Astrocyte (in vitro differentiated cells and primary cell): ENCODE measurements around the gene TACSTD2. TPM values are rescaled to one million over a fixed set of nuclear protein-coding genes. Genes with fewer than 3 reads are reported as not detected.

Source experiments
- DNase-seq: peaks from one replicate; pipeline ENCODE4 v3.0.0-alpha.2; 2010; ENCODE audit warnings: low read depth
- FAIRE-seq: peaks from 2 replicates; lab custom pipeline; 2011; peaks lifted over from hg19 to GRCh38; lab: Jason Lieb, UNC
- H2AFZ ChIP-seq: 2 replicates; pipeline ENCODE4 v1.6.0; 2012; ENCODE audit warnings: low read depth, low read length, inconsistent platforms
- H3K27ac ChIP-seq: 2 replicates; pipeline ENCODE4 v1.5.1; 2011; ENCODE audit warnings: low read depth, low read length, inconsistent platforms
- H3K27me3 ChIP-seq: 2 replicates; pipeline ENCODE4 v1.6.0; 2011; ENCODE audit warnings: low read length, inconsistent platforms; ENCODE audit not compliant: insufficient read depth
- H3K36me3 ChIP-seq: 2 replicates; pipeline ENCODE4 v1.5.1; 2011; ENCODE audit warnings: low read length, inconsistent platforms; ENCODE audit not compliant: insufficient read depth
- H3K4me1 ChIP-seq: 2 replicates; pipeline ENCODE4 v1.5.1; 2011; ENCODE audit warnings: low read length, inconsistent platforms; ENCODE audit not compliant: insufficient read depth
- H3K4me2 ChIP-seq: 2 replicates; pipeline ENCODE4 v1.6.0; 2012; ENCODE audit warnings: low read length, inconsistent platforms
- H3K4me3 ChIP-seq: 2 replicates; pipeline ENCODE4 v1.5.1; 2011; ENCODE audit warnings: low read depth, mild to moderate bottlenecking, low read length, inconsistent platforms; ENCODE audit not compliant: insufficient read depth
- H3K79me2 ChIP-seq: 2 replicates; pipeline ENCODE4 v1.6.0; 2012; ENCODE audit warnings: mild to moderate bottlenecking, low read length, inconsistent platforms; ENCODE audit not compliant: insufficient read depth
- H3K9ac ChIP-seq: 2 replicates; pipeline ENCODE4 v1.6.0; 2012; ENCODE audit warnings: mild to moderate bottlenecking, low read length, inconsistent platforms
- H3K9me3 ChIP-seq: 2 replicates; pipeline ENCODE4 v1.5.1; 2012; ENCODE audit warnings: low read depth, mild to moderate bottlenecking, low read length, inconsistent platforms; ENCODE audit not compliant: insufficient read depth
- H4K20me1 ChIP-seq: 2 replicates; pipeline ENCODE4 v1.6.0; 2012; ENCODE audit warnings: low read length, inconsistent platforms; ENCODE audit not compliant: insufficient read depth
- H3K27ac Mint-ChIP-seq: one replicate; pipeline ENCODE4 v1.8.0; 2021; ENCODE audit warnings: mild to moderate bottlenecking, mixed read lengths; ENCODE audit not compliant: unreplicated experiment
- H3K27me3 Mint-ChIP-seq: one replicate; pipeline ENCODE4 v1.8.0; 2021; ENCODE audit warnings: low read depth, mixed read lengths; ENCODE audit not compliant: unreplicated experiment
- H3K36me3 Mint-ChIP-seq: one replicate; pipeline ENCODE4 v1.8.0; 2021; ENCODE audit warnings: low read depth, mixed read lengths; ENCODE audit not compliant: unreplicated experiment
- H3K4me1 Mint-ChIP-seq: one replicate; pipeline ENCODE4 v1.8.0; 2021; ENCODE audit warnings: low read depth, mixed read lengths; ENCODE audit not compliant: unreplicated experiment
- H3K4me3 Mint-ChIP-seq: one replicate; pipeline ENCODE4 v1.8.0; 2021; ENCODE audit warnings: mild to moderate bottlenecking, moderate library complexity, mixed read lengths; ENCODE audit not compliant: unreplicated experiment
- H3K9me3 Mint-ChIP-seq: one replicate; pipeline ENCODE4 v1.8.0; 2021; ENCODE audit warnings: mild to moderate bottlenecking, mixed read lengths; ENCODE audit not compliant: unreplicated experiment
- EZH2 ChIP-seq: IDR thresholded peaks from 2 replicates; pipeline ENCODE4 v1.6.1; 2012; ENCODE audit warnings: mild to moderate bottlenecking, low read length, inconsistent platforms; ENCODE audit not compliant: insufficient read depth
- total RNA-seq: library from RNA; stranded (reverse); gene quantifications from 2 replicates; pipeline ENCODE4 v1.2.1, GENCODE V29; 2021
- TF ChIP-seq, protein P1 (sequence below): IDR thresholded peaks from 2 replicates; pipeline ENCODE4 v1.5.1; 2011; ENCODE audit warnings: low read depth, mild to moderate bottlenecking, inconsistent platforms, low read length, moderate library complexity; ENCODE audit not compliant: insufficient read depth

Gene TACSTD2
- total RNA-seq, 1 donor from 2014 or later = 3.0 TPM

- Histone ChIP-seq H4K20me1 (no peaks in the 10 kb centered on the region), H3K79me2 (no peaks in the 10 kb centered on the region), H3K4me3 (no peak overlapping the region), H3K9ac (no peak overlapping the region), H3K27ac (no peak overlapping the region), H3K4me1 (peaks cover 36% of the 10 kb centered on the region), H3K36me3 (no peaks in the 10 kb centered on the region), H3K27me3 (peaks cover 10% of the 10 kb centered on the region), H2AFZ (no peak overlapping the region), H3K4me2 (no peak overlapping the region), H3K9me3 (no peaks in the 10 kb centered on the region)
- H3K36me3 Mint-ChIP-seq = peaks cover 2% of the 10 kb centered on the region
- no peak overlapping the region for H3K4me3 Mint-ChIP-seq
- DNase-seq (no peak), FAIRE-seq (no peak)
- no peak for TF ChIP-seq EZH2
- TF ChIP-seq, protein P1, sequence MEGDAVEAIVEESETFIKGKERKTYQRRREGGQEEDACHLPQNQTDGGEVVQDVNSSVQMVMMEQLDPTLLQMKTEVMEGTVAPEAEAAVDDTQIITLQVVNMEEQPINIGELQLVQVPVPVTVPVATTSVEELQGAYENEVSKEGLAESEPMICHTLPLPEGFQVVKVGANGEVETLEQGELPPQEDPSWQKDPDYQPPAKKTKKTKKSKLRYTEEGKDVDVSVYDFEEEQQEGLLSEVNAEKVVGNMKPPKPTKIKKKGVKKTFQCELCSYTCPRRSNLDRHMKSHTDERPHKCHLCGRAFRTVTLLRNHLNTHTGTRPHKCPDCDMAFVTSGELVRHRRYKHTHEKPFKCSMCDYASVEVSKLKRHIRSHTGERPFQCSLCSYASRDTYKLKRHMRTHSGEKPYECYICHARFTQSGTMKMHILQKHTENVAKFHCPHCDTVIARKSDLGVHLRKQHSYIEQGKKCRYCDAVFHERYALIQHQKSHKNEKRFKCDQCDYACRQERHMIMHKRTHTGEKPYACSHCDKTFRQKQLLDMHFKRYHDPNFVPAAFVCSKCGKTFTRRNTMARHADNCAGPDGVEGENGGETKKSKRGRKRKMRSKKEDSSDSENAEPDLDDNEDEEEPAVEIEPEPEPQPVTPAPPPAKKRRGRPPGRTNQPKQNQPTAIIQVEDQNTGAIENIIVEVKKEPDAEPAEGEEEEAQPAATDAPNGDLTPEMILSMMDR = no peak
- H3K4me1 Mint-ChIP-seq = peaks cover 38% of the 10 kb centered on the region
- peaks cover 8% of the 10 kb centered on the region for H3K27me3 Mint-ChIP-seq
- H3K9me3 Mint-ChIP-seq = peaks cover 3% of the 10 kb centered on the region
- no peak overlapping the region for H3K27ac Mint-ChIP-seq
These were observed 4.6 kb upstream of the TACSTD2 start for GRCh38 chr1:58581641-58582040.

DNA sequence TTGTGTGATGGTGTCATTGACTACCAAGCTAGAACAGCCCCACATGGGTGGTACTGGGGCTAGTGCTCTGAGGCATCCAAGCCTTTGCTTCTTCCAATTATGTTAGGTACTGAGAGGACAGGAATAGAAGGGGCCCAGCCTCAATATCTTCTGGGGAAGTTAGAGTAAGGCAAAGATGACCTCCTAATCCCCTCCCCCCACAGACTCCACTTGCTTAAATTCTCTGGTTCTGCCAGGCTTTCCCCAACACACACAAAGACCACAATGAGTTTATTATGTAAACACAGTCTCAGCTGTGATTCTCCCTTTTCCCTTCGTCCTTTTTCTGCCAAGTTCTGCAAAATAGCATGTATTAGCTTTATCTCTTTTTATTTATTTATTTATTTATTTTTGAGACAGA lies 3.1 kb upstream of the TACSTD2 start:
- FAIRE-seq (no peak), DNase-seq (no peak)
- Histone ChIP-seq H3K27me3 (peaks cover 23% of the 10 kb centered on the region), H3K27ac (no peak overlapping the region), H4K20me1 (no peaks in the 10 kb centered on the region), H2AFZ (no peak overlapping the region), H3K9me3 (no peaks in the 10 kb centered on the region), H3K36me3 (no peaks in the 10 kb centered on the region), H3K4me2 (no peak overlapping the region), H3K9ac (no peak overlapping the region), H3K4me1 (peaks cover 24% of the 10 kb centered on the region), H3K4me3 (no peak overlapping the region), H3K79me2 (no peaks in the 10 kb centered on the region)
- Mint-ChIP-seq H3K27ac (no peak overlapping the region), H3K9me3 (peaks cover 7% of the 10 kb centered on the region), H3K27me3 (peaks cover 21% of the 10 kb centered on the region), H3K4me1 (peaks cover 25% of the 10 kb centered on the region), H3K36me3 (peaks cover 2% of the 10 kb centered on the region), H3K4me3 (no peak overlapping the region)
- no peak for TF ChIP-seq EZH2

GRCh38 chr1:58577654-58578030 lies 590 bp upstream of the TACSTD2 start:
- Histone ChIP-seq H3K9ac (no peak overlapping the region), H4K20me1 (no peaks in the 10 kb centered on the region), H3K4me2 (peak overlapping the region; percentile 77), H3K4me3 (no peak overlapping the region), H3K79me2 (no peaks in the 10 kb centered on the region), H3K27ac (no peak overlapping the region), H3K27me3 (peaks cover 30% of the 10 kb centered on the region), H3K9me3 (no peaks in the 10 kb centered on the region), H3K36me3 (no peaks in the 10 kb centered on the region), H3K4me1 (peaks cover 4% of the 10 kb centered on the region), H2AFZ (peak overlapping the region; percentile 41)
- peak overlapping the region; percentile 30 for H3K4me3 Mint-ChIP-seq
- H3K27me3 Mint-ChIP-seq = peaks cover 32% of the 10 kb centered on the region
- DNase-seq = no peak
- FAIRE-seq = no peak
- H3K27ac Mint-ChIP-seq = no peak overlapping the region
- TF ChIP-seq EZH2 = no peak
- TF ChIP-seq, protein P1 = no peak
- peaks cover 7% of the 10 kb centered on the region for H3K9me3 Mint-ChIP-seq
- H3K4me1 Mint-ChIP-seq = peaks cover 7% of the 10 kb centered on the region
- H3K36me3 Mint-ChIP-seq = peaks cover 2% of the 10 kb centered on the region
